Gastrocnemius medialis (tissue), 4 donors: ENCODE data around the gene PCYOX1L. TPM values are rescaled to one million over a fixed set of nuclear protein-coding genes. Genes with fewer than 3 reads are reported as not detected.
A peak's percentile ranks its signal among the peaks of the same experiment; 100 is the strongest.

ENCODE experiments used
- ATAC-seq, 2 donors: fragments of 150-250 bp; one replicate each; pipeline ENCODE4 v1.9.1; 2016
- DNase-seq, 2 donors: peaks; one replicate each; pipeline ENCODE4 v3.0.0-alpha.2; 2019
- H3K27ac ChIP-seq, 4 donors: fragments of 200-600 bp; sonication (generic); 1 replicate in 1 of 4; 2 replicates in 3 of 4; pipeline ENCODE4 v1.5.1; 2016 to 2018; ENCODE audit warnings: mild to moderate bottlenecking in 2 of 4, moderate library complexity in 1 of 4
- H3K27me3 ChIP-seq, 3 donors: fragments of 200-600 bp; sonication (generic) in 2 of 3; 1 replicate in 1 of 3; 2 replicates in 2 of 3; pipeline versions ENCODE4 v1.5.1 to v1.6.0; 2016 to 2019; ENCODE audit warnings: mild to moderate bottlenecking in 1 of 3, moderate library complexity in 1 of 3
- H3K36me3 ChIP-seq, 2 donors: fragments of 200-600 bp; sonication (generic) in 1 of 2; one replicate each; pipeline ENCODE4 v1.5.1; 2017 to 2018
- H3K4me1 ChIP-seq, 2 donors: fragments of 200-600 bp; sonication (generic) in 1 of 2; one replicate each; pipeline ENCODE4 v1.5.1; 2016 to 2017; ENCODE audit warnings: mild to moderate bottlenecking in 2 of 2
- H3K4me3 ChIP-seq, 4 donors: fragments of 200-600 bp; sonication (generic) in 3 of 4; 1 replicate in 1 of 4; 2 replicates in 3 of 4; pipeline ENCODE4 v1.5.1; 2016 to 2019; ENCODE audit warnings: mild to moderate bottlenecking in 2 of 4
- H3K9me3 ChIP-seq, 3 donors: fragments of 200-600 bp; sonication (generic) in 2 of 3; 1 replicate in 1 of 3; 2 replicates in 2 of 3; pipeline ENCODE4 v1.5.1; 2016 to 2019
- CTCF ChIP-seq, 5 experiments: fragments of 450-650 bp in 3 of 5; fragments of 200-600 bp in 2 of 5; sonication (generic) in 2 of 5; IDR thresholded peaks in 4 of 5; conservative IDR thresholded peaks in 1 of 5; 1 replicate in 4 of 5; 2 replicates in 1 of 5; pipeline ENCODE4 v1.5.1; 2016 to 2019; ENCODE audit warnings: antibody characterized with exemption in 5 of 5, mild to moderate bottlenecking in 3 of 5, moderate library complexity in 3 of 5
- POLR2A ChIP-seq, 2 donors: fragments of 450-650 bp; IDR thresholded peaks; one replicate each; pipeline ENCODE4 v1.6.1; 2017; ENCODE audit warnings: antibody characterized with exemption in 2 of 2, mild to moderate bottlenecking in 2 of 2, moderate library complexity in 2 of 2
- in situ Hi-C, 4 donors: fragments of 200-750 bp; cut with MboI; loops; one replicate each; pipeline versions ENCODE4 v1.15.0 to v1.8.0; 2017; ENCODE audit warnings: low sequenced_read_pairs in 4 of 4
- intact Hi-C: fragments of 100-400 bp; cut with DNase I; formaldehyde crosslinking; loops from one replicate; pipeline ENCODE4 v1.15.1; 2023; ENCODE audit warnings: low total_unique reads
- total RNA-seq, 4 donors: library from RNA; depleted of rRNA; stranded (reverse); fragments of >200 nt; gene quantifications; one replicate each; pipeline versions ENCODE4 v1.1.0 to v1.2.3, GENCODE V29; 2016

Gene PCYOX1L
- 1 to 10 TPM in 3 of 4 donors, under 1 TPM in 1; 0.29 to 1.5 (median 1.2) TPM for total RNA-seq

GRCh38 chr5:149357370-149358293 is at the start of gene PCYOX1L:
TSS of gene PCYOX1L (plus strand) at chr5:149358046. CDS start at chr5:149358069, 23 bp downstream.
- peak within 1 kb of the TSS; percentile 67 to 92 (median 80) for H3K4me3 ChIP-seq
- peak within 1 kb of the TSS; percentile 50 to 64 (median 58) for H3K27ac ChIP-seq
- ATAC-seq (peak; percentile 98 to 99), DNase-seq (peak; percentile 93 to 94)
- in situ Hi-C loops: no loop called here
- peaks cover 3 to 9% of the 10 kb centered on the region in 2 donors for H3K4me1 ChIP-seq
- no peaks in the 10 kb centered on the region for H3K27me3 ChIP-seq
- TF ChIP-seq CTCF (IDR thresholded peaks at IDR 0.05 in 4 of 5, conservative IDR thresholded peaks at IDR 0.05 in 1 of 5) (no peak), POLR2A (IDR thresholded peaks at IDR 0.05) (peak in 1 of 2 donors; percentile 6)
- no peaks in the 10 kb centered on the region for H3K9me3 ChIP-seq
- H3K36me3 ChIP-seq: peaks cover 0 to 17% of the 10 kb centered on the region in 2 donors
- intact Hi-C loops: loop anchor here (10.0 kb wide), 1 partner anchor 223 kb away; no protein-coding TSS in a partner anchor

- intact Hi-C loops (no loop called here), in situ Hi-C loops (no loop called here)
- H3K4me1 ChIP-seq: peaks cover 14 to 18% of the 10 kb centered on the region in 2 donors
- peaks cover 0 to 50% of the 10 kb centered on the region in 2 donors for H3K36me3 ChIP-seq
- peak overlapping the region in 1 of 4 donors; percentile 29 for H3K27ac ChIP-seq
- H3K4me3 ChIP-seq: no peak overlapping the region
- no peak for DNase-seq
- TF ChIP-seq POLR2A (IDR thresholded peaks at IDR 0.05) (no peak), CTCF (IDR thresholded peaks at IDR 0.05 in 4 of 5, conservative IDR thresholded peaks at IDR 0.05 in 1 of 5) (no peak)
- no peak for ATAC-seq
- H3K9me3 ChIP-seq: no peaks in the 10 kb centered on the region
- no peaks in the 10 kb centered on the region for H3K27me3 ChIP-seq
Measured at GRCh38 chr5:149309354-149309753, 48.5 kb upstream of the PCYOX1L start.

GRCh38 chr5:149310488-149310887 is 47.4 kb upstream of the PCYOX1L start:
- Histone ChIP-seq H3K4me3 (no peak overlapping the region), H3K27ac (peak overlapping the region in 2 of 4 donors; percentile 37 to 42), H3K9me3 (no peaks in the 10 kb centered on the region), H3K4me1 (peaks cover 18 to 27% of the 10 kb centered on the region in 2 donors), H3K36me3 (peaks cover 0 to 39% of the 10 kb centered on the region in 2 donors), H3K27me3 (no peaks in the 10 kb centered on the region)
- DNase-seq: no peak
- intact Hi-C loops: loop anchor here (5.0 kb wide), 1 partner anchor 43 kb away; no protein-coding TSS in a partner anchor
- in situ Hi-C loops: no loop called here
- TF ChIP-seq POLR2A (IDR thresholded peaks at IDR 0.05): no peak
- no peak for ATAC-seq

- ATAC-seq (no peak), DNase-seq (no peak)
- Histone ChIP-seq H3K27me3 (no peaks in the 10 kb centered on the region), H3K4me3 (no peak overlapping the region), H3K9me3 (no peaks in the 10 kb centered on the region), H3K27ac (peak overlapping the region in 3 of 4 donors; percentile 37 to 57 (median 42)), H3K36me3 (peaks cover 0 to 36% of the 10 kb centered on the region in 2 donors), H3K4me1 (peaks cover 18 to 27% of the 10 kb centered on the region in 2 donors)
- TF ChIP-seq CTCF (IDR thresholded peaks at IDR 0.05 in 4 of 5, conservative IDR thresholded peaks at IDR 0.05 in 1 of 5) (no peak), POLR2A (IDR thresholded peaks at IDR 0.05) (no peak)
- in situ Hi-C loops: no loop called here
- intact Hi-C loops: loop anchor here (5.0 kb wide), 1 partner anchor 44 kb away; no protein-coding TSS in a partner anchor
Measured at GRCh38 chr5:149310947-149311658, 46.7 kb upstream of the PCYOX1L start.
